GM03348 (cell line): ENCODE measurements around the gene PPP3CB.

ENCODE experiments used
- DNase-seq: peaks from one replicate; pipeline ENCODE4 v3.0.0; 2012; ENCODE audit warnings: low spot score

PPP3CB gene

GRCh38 chr10:73495884-73496674 is at the start of gene PPP3CB:
TSS of gene PPP3CB (minus strand) at chr10:73496024. CDS start at chr10:73495889, 135 bp downstream.
- peak; percentile 96 for DNase-seq

GRCh38 chr10:73545357-73545756 is 49.5 kb upstream of the PPP3CB start:
- no peak for DNase-seq

- DNase-seq = no peak
These were observed 41.9 kb upstream of the PPP3CB start for GRCh38 chr10:73537709-73538108.

GRCh38 chr10:73537288-73537687 is 41.5 kb upstream of the PPP3CB start:
- no peak for DNase-seq

GRCh38 chr10:73534857-73535256 is 39.0 kb upstream of the PPP3CB start:
- DNase-seq = no peak

GRCh38 chr10:73529089-73529832 is 33.4 kb upstream of the PPP3CB start:
- peak; percentile 89 for DNase-seq

GRCh38 chr10:73522263-73522662 is 26.4 kb upstream of the PPP3CB start:
- DNase-seq = peak; percentile 49

GRCh38 chr10:73519336-73519735 is 23.5 kb upstream of the PPP3CB start:
- no peak for DNase-seq

- no peak for DNase-seq
These were observed 21.5 kb upstream of the PPP3CB start for GRCh38 chr10:73517166-73517888.

GRCh38 chr10:73512207-73512743 is 16.5 kb upstream of the PPP3CB start:
- no peak for DNase-seq

GRCh38 chr10:73509695-73510094 is 13.9 kb upstream of the PPP3CB start:
- DNase-seq = no peak

GRCh38 chr10:73506491-73506890 is 10.7 kb upstream of the PPP3CB start:
- peak; percentile 77 for DNase-seq

- DNase-seq = no peak
These were observed 10.2 kb upstream of the PPP3CB start for GRCh38 chr10:73506074-73506473.

GRCh38 chr10:73503037-73503436 is 7.2 kb upstream of the PPP3CB start:
- no peak for DNase-seq

GRCh38 chr10:73501651-73502050 is 5.8 kb upstream of the PPP3CB start:
- no peak for DNase-seq

GRCh38 chr10:73497623-73498022 is 1.8 kb upstream of the PPP3CB start:
- no peak for DNase-seq

GRCh38 chr10:73495226-73495883 is 469 bp downstream of the PPP3CB start:
- peak; percentile 96 for DNase-seq

GRCh38 chr10:73494877-73495225 is 973 bp downstream of the PPP3CB start:
- peak; percentile 26 for DNase-seq

GRCh38 chr10:73494213-73494612 is 1.6 kb downstream of the PPP3CB start:
- DNase-seq = no peak

GRCh38 chr10:73493781-73494180 is 2.0 kb downstream of the PPP3CB start:
- peak; percentile 47 for DNase-seq

- DNase-seq = no peak
These were observed 9.2 kb downstream of the PPP3CB start for GRCh38 chr10:73486601-73487000.

- no peak for DNase-seq
These were observed 10.5 kb downstream of the PPP3CB start for GRCh38 chr10:73485320-73485719.
